Keratinocyte (primary cell): Measurements from ENCODE around the gene KLHL35. TPM values are rescaled to one million over a fixed set of nuclear protein-coding genes. Genes with fewer than 3 reads are reported as not detected.

Experiments
- DNase-seq: peaks from one replicate; pipeline ENCODE4 v3.0.0-alpha.2; 2011; ENCODE audit warnings: low read depth, missing footprints, low spot score
- FAIRE-seq: peaks from 2 replicates; lab custom pipeline; 2011; peaks lifted over from hg19 to GRCh38; lab: Jason Lieb, UNC
- H2AFZ ChIP-seq: 2 replicates; pipeline ENCODE4 v1.6.0; 2012; ENCODE audit warnings: low read length, control low read depth, inconsistent platforms; ENCODE audit not compliant: control insufficient read depth
- H3K27ac ChIP-seq: 2 replicates; pipeline ENCODE4 v1.5.1; 2011; ENCODE audit warnings: low read length; ENCODE audit not compliant: control insufficient read depth, insufficient read depth
- H3K27me3 ChIP-seq: 3 replicates; pipeline ENCODE4 v1.6.0; 2011; ENCODE audit warnings: low read length; ENCODE audit not compliant: control insufficient read depth, insufficient read depth; ENCODE audit errors: extremely low read depth
- H3K36me3 ChIP-seq, 2 experiments: 2 replicates in 1 of 2; 3 replicates in 1 of 2; pipeline ENCODE4 v1.5.1; 2011; ENCODE audit warnings: low read length in 2 of 2, mild to moderate bottlenecking in 1 of 2; ENCODE audit not compliant: control insufficient read depth in 2 of 2, insufficient read depth in 2 of 2; ENCODE audit errors: extremely low read depth in 1 of 2
- H3K4me1 ChIP-seq: 3 replicates; pipeline ENCODE4 v1.5.1; 2011; ENCODE audit warnings: low read length; ENCODE audit not compliant: control insufficient read depth, insufficient read depth; ENCODE audit errors: extremely low read depth
- H3K4me2 ChIP-seq: 3 replicates; pipeline ENCODE4 v1.6.0; 2011; ENCODE audit warnings: low read depth, low read length; ENCODE audit not compliant: control insufficient read depth, insufficient read depth; ENCODE audit errors: extremely low read depth
- H3K4me3 ChIP-seq, 3 experiments: fragments of 200-600 bp in 1 of 3; sonication (generic) in 1 of 3; 2 replicates in 2 of 3; 3 replicates in 1 of 3; pipeline ENCODE4 v1.5.1; 2011 to 2016; ENCODE audit warnings: low read length in 3 of 3, mild to moderate bottlenecking in 3 of 3, control low read depth in 2 of 3, inconsistent platforms in 1 of 3, low read depth in 1 of 3, mixed read lengths in 1 of 3, mixed run types in 1 of 3, moderate library complexity in 1 of 3; ENCODE audit not compliant: control insufficient read depth in 2 of 3, insufficient read depth in 2 of 3; ENCODE audit errors: extremely low read depth in 1 of 3
- H3K79me2 ChIP-seq: 2 replicates; pipeline ENCODE4 v1.6.0; 2012; ENCODE audit warnings: low read length; ENCODE audit not compliant: control insufficient read depth, insufficient read depth
- H3K9ac ChIP-seq: 3 replicates; pipeline ENCODE4 v1.6.0; 2011; ENCODE audit warnings: low read length; ENCODE audit not compliant: control insufficient read depth, insufficient read depth; ENCODE audit errors: extremely low read depth
- H3K9me1 ChIP-seq: 3 replicates; pipeline ENCODE4 v1.6.0; 2011; ENCODE audit warnings: low read length; ENCODE audit not compliant: control insufficient read depth, insufficient read depth; ENCODE audit errors: extremely low read depth
- H3K9me3 ChIP-seq: 2 replicates; pipeline ENCODE4 v1.5.1; 2012; ENCODE audit warnings: low read depth, low read length; ENCODE audit not compliant: control insufficient read depth
- H4K20me1 ChIP-seq: 3 replicates; pipeline ENCODE4 v1.6.0; 2011; ENCODE audit warnings: low read length; ENCODE audit not compliant: control insufficient read depth, insufficient read depth; ENCODE audit errors: extremely low read depth
- EZH2 ChIP-seq: IDR thresholded peaks from one replicate; pipeline ENCODE4 v1.6.1; 2012; ENCODE audit warnings: inconsistent platforms, mild to moderate bottlenecking, low read length, moderate library complexity
- dilution Hi-C: fragments of 300-500 bp; cut with MboI; formaldehyde crosslinking; loops from one replicate; pipeline ENCODE4 v1.7.0; 2020; ENCODE audit warnings: low sequenced_read_pairs; ENCODE audit not compliant: extremely low pct_ligation_motif_present
- polyA plus RNA-seq, 5 experiments: library from polyadenylated mRNA; depleted of rRNA in 3 of 5; stranded (reverse) in 3 of 5; stranded (forward) in 1 of 5; unstranded in 1 of 5; fragments of >200 nt; gene quantifications; 1 replicate in 1 of 5; 2 replicates in 3 of 5; 3 replicates in 1 of 5; pipeline versions ENCODE4 v1.2.1 to v1.2.3, GENCODE V29; 2011 to 2012; ENCODE audit warnings: missing spikeins in 2 of 5, low read depth in 1 of 5, low replicate concordance in 1 of 5
- TF ChIP-seq, protein P1 (sequence below), 3 experiments: IDR thresholded peaks in 1 of 3; conservative IDR thresholded peaks in 1 of 3; optimal IDR thresholded peaks in 1 of 3; 2 replicates in 2 of 3; 3 replicates in 1 of 3; pipeline versions ENCODE3 to v1.5.1; 2011; ENCODE audit warnings: low read length in 3 of 3, mild to moderate bottlenecking in 3 of 3, moderate library complexity in 2 of 3, control low read depth in 1 of 3, inconsistent platforms in 1 of 3; ENCODE audit not compliant: insufficient read depth in 2 of 3; ENCODE audit errors: extremely low read depth in 1 of 3

KLHL35 gene
- polyA plus RNA-seq, 1 donor (not counting 4 experiments of a cell fraction or from before 2014, with no cell fraction given): 0.58 TPM

DNA sequence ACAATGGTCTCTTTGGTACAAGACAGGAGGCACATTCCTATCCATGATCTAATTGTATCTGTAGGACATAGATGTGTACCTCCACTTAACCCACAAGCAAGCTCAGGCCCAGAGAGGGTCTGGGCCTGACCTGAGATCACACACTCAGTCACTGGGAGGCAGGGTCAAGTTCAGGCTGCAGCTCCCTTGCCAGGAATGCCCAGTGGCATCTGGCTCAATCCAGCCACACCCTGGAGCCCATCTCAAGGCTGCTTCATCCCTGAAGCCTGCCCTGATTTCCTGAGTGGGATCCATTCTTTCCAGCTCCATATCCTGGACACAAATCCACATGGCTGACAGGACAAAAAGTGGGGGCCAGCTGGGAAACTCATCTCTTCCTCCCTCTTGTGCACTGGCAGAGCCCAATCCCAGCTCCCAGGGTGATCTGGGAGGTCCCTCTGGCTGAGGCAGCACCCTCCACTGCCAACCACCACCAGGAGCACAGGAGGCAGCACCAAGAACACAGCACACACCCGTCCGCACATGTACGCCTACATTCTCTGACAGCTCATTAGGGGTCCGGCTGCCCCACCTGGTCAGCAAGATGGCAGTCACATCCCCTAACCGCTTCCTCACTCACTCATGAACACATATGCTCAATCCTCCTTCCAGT lies 39.2 kb upstream of the KLHL35 start:
- no peak for FAIRE-seq
- dilution Hi-C loops: no loop called here
- peak overlapping the region; percentile 12 for H2AFZ ChIP-seq

DNA sequence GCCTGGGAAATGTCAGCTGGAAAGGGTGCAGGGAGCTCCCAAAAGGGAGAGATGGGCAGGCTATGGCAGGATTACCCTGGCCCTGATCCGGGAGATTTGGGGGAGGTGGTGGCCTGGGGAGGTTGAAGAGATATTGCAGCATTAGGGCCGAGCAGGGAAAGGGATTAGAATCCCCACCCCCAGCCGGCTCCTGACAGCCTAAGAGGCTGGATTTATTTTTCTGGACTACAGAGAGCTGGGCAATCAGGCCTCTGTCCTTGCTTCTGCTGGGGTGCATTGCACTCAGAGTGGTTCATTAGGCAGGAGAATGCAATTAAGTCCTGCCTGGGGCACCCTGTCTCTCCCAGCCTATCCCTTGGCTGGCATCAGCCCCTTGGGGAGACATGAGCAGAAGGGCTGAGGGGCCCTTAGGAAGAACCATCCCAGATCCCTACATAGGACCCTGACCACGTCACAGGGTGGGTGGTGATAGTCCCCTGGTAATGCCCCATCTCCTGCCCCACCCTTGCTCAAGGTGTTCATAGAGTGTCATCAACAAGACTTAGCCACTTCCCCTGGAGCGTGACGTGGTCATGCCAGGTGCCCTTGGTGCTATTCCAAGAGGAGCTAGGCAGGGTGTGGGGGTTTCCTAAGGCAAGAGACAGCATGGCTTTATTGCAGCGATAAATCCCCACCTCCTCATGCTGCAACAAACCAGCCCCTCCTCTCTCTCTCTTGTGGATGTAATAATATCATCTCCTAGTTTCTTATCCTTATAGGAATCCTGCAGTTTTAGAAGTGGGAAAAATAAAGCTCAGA lies 38.4 kb upstream of the KLHL35 start:
- FAIRE-seq (peak; percentile 26), DNase-seq (peak; percentile 32)
- Histone ChIP-seq H3K27ac (no peak overlapping the region), H3K4me1 (peaks cover 13% of the 10 kb centered on the region), H3K9me1 (no peaks in the 10 kb centered on the region), H4K20me1 (no peaks in the 10 kb centered on the region), H3K4me2 (peak overlapping the region; percentile 7), H3K9me3 (no peaks in the 10 kb centered on the region), H3K4me3 (no peak overlapping the region), H2AFZ (no peak overlapping the region), H3K79me2 (no peaks in the 10 kb centered on the region), H3K36me3 (no peaks in the 10 kb centered on the region), H3K27me3 (no peaks in the 10 kb centered on the region), H3K9ac (peak overlapping the region; percentile 45)
- no peak for TF ChIP-seq EZH2
- TF ChIP-seq, protein P1, sequence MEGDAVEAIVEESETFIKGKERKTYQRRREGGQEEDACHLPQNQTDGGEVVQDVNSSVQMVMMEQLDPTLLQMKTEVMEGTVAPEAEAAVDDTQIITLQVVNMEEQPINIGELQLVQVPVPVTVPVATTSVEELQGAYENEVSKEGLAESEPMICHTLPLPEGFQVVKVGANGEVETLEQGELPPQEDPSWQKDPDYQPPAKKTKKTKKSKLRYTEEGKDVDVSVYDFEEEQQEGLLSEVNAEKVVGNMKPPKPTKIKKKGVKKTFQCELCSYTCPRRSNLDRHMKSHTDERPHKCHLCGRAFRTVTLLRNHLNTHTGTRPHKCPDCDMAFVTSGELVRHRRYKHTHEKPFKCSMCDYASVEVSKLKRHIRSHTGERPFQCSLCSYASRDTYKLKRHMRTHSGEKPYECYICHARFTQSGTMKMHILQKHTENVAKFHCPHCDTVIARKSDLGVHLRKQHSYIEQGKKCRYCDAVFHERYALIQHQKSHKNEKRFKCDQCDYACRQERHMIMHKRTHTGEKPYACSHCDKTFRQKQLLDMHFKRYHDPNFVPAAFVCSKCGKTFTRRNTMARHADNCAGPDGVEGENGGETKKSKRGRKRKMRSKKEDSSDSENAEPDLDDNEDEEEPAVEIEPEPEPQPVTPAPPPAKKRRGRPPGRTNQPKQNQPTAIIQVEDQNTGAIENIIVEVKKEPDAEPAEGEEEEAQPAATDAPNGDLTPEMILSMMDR (optimal IDR thresholded peaks at IDR 0.05 in 1 of 3, IDR thresholded peaks at IDR 0.05 in 1 of 3, conservative IDR thresholded peaks at IDR 0.05 in 1 of 3; ENCODE audit: extremely low read depth in 1 of 3, insufficient read depth in 2 of 3, low read length in 3 of 3): no peak
- dilution Hi-C loops: no loop called here

More for the DNA sequence above, 39.2 kb upstream of the KLHL35 start:
- Histone ChIP-seq H3K4me3 (no peak overlapping the region), H3K9me3 (no peaks in the 10 kb centered on the region), H3K9me1 (no peaks in the 10 kb centered on the region), H3K9ac (peak overlapping the region; percentile 45), H3K36me3 (no peaks in the 10 kb centered on the region), H3K27me3 (no peaks in the 10 kb centered on the region), H3K4me1 (peaks cover 11% of the 10 kb centered on the region), H3K79me2 (no peaks in the 10 kb centered on the region), H3K27ac (peak overlapping the region; percentile 39), H4K20me1 (no peaks in the 10 kb centered on the region), H3K4me2 (peak overlapping the region; percentile 7)
- TF ChIP-seq, protein P1 (optimal IDR thresholded peaks at IDR 0.05 in 1 of 3, IDR thresholded peaks at IDR 0.05 in 1 of 3, conservative IDR thresholded peaks at IDR 0.05 in 1 of 3; ENCODE audit: extremely low read depth in 1 of 3, insufficient read depth in 2 of 3, low read length in 3 of 3): no peak
- no peak for TF ChIP-seq EZH2
- peak; percentile 41 for DNase-seq
